ENCODE measurements around the gene ZNF385C.
A peak's percentile ranks its signal among the peaks of the same experiment; 100 is the strongest.

The ZNF385C gene

DNA sequence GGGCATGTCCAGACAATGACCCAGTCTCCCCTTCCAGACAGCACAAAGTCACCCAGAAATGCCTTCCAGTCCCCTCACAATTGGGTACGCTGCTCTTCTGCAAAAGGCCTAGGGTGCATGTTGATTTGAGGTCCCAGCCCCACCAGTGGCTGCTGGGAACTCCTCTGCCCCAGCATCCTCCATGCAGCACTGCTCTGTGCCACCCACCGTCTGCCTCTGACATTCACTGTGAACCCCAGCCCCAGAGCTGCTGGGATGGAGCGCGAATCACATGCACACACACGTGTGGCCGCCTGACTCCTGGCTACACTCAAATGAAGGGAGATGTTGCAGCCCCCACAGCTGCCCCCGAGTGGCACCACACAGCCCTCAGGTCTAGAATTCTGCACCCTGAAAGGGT, 46.6 kb downstream of the ZNF385C start:
- Histone ChIP-seq H3K4me1 (peaks cover 0 to 7% (median 5%) of the 10 kb centered on the region in 4 donors), H3K36me3 (no peaks in the 10 kb centered on the region), H3K4me3 (no peak overlapping the region), H3K27ac (no peak overlapping the region), H3K9me3 (no peaks in the 10 kb centered on the region), H3K27me3 (peaks cover 0 to 48% of the 10 kb centered on the region in 2 donors)
- intact Hi-C loops (cut with DNase I; ENCODE audit: low total_unique reads): no loop called here
- TF ChIP-seq, protein P1, sequence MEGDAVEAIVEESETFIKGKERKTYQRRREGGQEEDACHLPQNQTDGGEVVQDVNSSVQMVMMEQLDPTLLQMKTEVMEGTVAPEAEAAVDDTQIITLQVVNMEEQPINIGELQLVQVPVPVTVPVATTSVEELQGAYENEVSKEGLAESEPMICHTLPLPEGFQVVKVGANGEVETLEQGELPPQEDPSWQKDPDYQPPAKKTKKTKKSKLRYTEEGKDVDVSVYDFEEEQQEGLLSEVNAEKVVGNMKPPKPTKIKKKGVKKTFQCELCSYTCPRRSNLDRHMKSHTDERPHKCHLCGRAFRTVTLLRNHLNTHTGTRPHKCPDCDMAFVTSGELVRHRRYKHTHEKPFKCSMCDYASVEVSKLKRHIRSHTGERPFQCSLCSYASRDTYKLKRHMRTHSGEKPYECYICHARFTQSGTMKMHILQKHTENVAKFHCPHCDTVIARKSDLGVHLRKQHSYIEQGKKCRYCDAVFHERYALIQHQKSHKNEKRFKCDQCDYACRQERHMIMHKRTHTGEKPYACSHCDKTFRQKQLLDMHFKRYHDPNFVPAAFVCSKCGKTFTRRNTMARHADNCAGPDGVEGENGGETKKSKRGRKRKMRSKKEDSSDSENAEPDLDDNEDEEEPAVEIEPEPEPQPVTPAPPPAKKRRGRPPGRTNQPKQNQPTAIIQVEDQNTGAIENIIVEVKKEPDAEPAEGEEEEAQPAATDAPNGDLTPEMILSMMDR (IDR thresholded peaks at IDR 0.05): no peak
- DNase-seq: no peak

DNA sequence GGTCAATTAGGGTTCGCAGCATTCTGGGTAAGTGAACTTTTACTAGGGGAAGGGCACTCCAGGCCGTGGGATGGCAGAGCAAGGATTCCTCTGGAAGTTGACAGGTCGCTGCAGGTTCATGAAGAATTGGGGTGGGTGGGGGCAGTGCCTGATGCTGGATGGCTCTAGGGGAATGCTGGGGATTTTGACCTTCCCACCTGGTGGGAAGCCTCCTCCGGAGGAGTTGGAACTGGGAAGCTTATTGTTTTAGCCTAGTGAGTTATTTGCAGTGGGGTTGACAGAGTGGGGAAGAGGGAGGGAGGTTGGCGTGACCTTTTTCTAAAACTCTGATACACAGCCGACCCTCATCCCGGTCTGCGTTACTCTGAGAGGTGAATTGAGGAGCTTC, 47.3 kb downstream of the ZNF385C start:
- no peak overlapping the region for H3K27ac ChIP-seq
- no peaks in the 10 kb centered on the region for H3K36me3 ChIP-seq
- H3K4me1 ChIP-seq: peaks cover 0 to 7% (median 5%) of the 10 kb centered on the region in 4 donors
- no peak for DNase-seq
- TF ChIP-seq, protein P1 (IDR thresholded peaks at IDR 0.05): no peak
- intact Hi-C loops (cut with DNase I; ENCODE audit: low total_unique reads): no loop called here
- H3K9me3 ChIP-seq: no peaks in the 10 kb centered on the region
- H3K27me3 ChIP-seq: peaks cover 0 to 43% of the 10 kb centered on the region in 2 donors
- peak overlapping the region; percentile 62 to 79 for H3K4me3 ChIP-seq

DNA sequence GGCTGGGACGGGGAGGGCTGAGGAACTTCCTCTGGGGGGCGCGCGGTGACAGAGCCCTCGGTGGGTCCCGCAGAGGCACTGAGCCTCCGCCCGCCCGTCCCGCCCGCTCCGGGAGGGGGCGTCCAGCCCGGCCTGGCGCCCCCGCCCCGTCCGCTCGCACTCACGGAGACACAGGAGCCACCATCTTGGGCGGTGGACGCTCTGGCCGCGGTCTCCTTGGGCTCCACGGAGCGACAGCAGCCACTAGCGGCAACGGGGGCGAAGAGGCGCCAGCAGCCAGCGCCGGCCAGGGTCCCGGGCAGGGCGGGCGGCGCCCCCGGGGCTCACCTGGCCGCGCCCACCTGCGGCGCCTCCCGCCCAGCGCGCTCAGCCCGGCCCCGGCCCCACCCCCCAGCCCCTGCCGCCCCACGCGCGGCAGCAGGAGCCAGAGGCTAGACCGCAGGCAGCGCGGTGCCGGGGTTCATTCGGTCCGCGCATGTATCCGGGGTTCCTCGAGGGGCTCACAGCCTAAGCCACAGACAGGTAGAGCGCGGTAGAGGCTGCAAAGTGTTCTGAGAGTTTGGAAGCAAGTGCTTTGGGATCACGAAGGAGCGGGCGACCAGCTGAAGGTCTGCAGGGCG, 47.8 kb downstream of the ZNF385C start, which contains the start of gene C17orf113:
Gene C17orf113 (minus strand): TSS at position 209 of the 620 bp plus-strand sequence. CDS start 7,225 bp downstream, outside the sequence.
- DNase-seq: peak in 1 of 2 donors; percentile 36
- H3K9me3 ChIP-seq: no peaks in the 10 kb centered on the region
- H3K27ac ChIP-seq: peak within 1 kb of the TSS; percentile 45 to 52
- peaks cover 0 to 39% of the 10 kb centered on the region in 2 donors for H3K27me3 ChIP-seq
- intact Hi-C loops (cut with DNase I; ENCODE audit: low total_unique reads): no loop called here
- no peaks in the 10 kb centered on the region for H3K36me3 ChIP-seq
- peak within 1 kb of the TSS; percentile 62 to 79 for H3K4me3 ChIP-seq
- TF ChIP-seq, protein P1 (IDR thresholded peaks at IDR 0.05): peak in 1 of 2 experiments; percentile 21
- peaks cover 0 to 7% (median 5%) of the 10 kb centered on the region in 4 donors for H3K4me1 ChIP-seq

DNA sequence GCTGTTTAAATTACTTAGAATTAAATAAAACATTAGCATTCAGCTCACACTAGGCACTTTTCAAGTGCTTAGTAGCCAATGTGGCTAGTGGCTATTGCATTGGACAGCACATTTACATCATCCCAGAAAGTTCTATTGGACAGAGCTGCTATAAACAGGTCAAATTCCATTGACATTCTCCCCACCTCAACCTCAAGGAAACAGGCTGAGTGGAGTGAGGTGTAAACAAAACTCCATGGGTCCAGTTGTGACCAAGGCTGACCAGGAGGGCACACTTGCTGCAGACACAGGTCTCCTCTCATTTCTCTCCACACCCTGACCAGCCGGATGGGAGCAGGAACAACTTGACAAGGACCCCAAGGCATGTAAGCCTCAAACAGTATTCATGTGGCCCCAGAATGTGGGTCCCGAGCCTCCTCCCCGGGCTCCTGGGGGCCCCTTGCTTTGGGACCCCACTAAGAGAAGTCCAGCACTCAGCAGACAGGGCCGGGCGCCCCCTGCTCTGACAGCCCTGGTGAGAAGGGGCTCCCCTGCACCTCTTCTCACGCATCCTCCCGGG, 48.4 kb downstream of the ZNF385C start:
- TF ChIP-seq, protein P1 (IDR thresholded peaks at IDR 0.05): no peak
- H3K27me3 ChIP-seq: peaks cover 0 to 34% of the 10 kb centered on the region in 2 donors
- H3K27ac ChIP-seq: peak overlapping the region; percentile 45 to 52
- H3K4me1 ChIP-seq: peaks cover 0 to 7% (median 5%) of the 10 kb centered on the region in 4 donors
- intact Hi-C loops (cut with DNase I; ENCODE audit: low total_unique reads): no loop called here
- DNase-seq: no peak
- peak overlapping the region; percentile 62 to 79 for H3K4me3 ChIP-seq
- no peaks in the 10 kb centered on the region for H3K36me3 ChIP-seq
- no peaks in the 10 kb centered on the region for H3K9me3 ChIP-seq

DNA sequence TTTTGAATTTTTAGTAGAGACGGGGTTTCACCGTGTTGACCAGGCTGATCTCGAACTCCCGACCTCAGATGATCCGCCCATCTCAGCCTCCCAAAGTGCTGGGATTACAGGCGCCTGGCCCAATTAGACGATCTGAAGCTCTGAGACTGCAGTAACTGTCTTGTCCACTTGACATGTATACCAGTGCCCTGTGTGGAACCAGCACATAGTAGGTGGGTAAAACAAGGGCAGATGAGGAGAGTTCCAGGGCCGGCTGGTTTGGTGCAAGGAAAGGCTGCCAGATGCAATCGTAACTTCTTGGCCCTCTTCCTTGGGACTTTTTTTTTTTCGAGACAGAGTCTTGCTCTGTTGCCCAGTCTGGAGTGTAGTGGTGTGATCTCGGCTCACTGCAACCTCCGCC, 50.9 kb downstream of the ZNF385C start:
- Histone ChIP-seq H3K27ac (no peak overlapping the region), H3K4me3 (no peak overlapping the region), H3K27me3 (peaks cover 0 to 10% of the 10 kb centered on the region in 2 donors), H3K36me3 (peaks cover 0 to 7% (median 0%) of the 10 kb centered on the region in 3 donors), H3K9me3 (no peaks in the 10 kb centered on the region), H3K4me1 (peaks cover 0 to 7% (median 5%) of the 10 kb centered on the region in 4 donors)
- intact Hi-C loops (cut with DNase I; ENCODE audit: low total_unique reads): no loop called here
- TF ChIP-seq, protein P1 (IDR thresholded peaks at IDR 0.05): no peak
- DNase-seq: no peak
